Sigmoid colon (tissue), 7 donors: ENCODE results near the gene OSBPL5. TPM values are rescaled to one million over a fixed set of nuclear protein-coding genes. Genes with fewer than 3 reads are reported as not detected.

Source experiments
- DNase-seq: peaks from one replicate; pipeline ENCODE4 v3.0.0-alpha.2; 2019
- H3K27ac ChIP-seq, 4 donors: fragments of 200-600 bp; sonication (generic); one replicate each; pipeline ENCODE4 v1.5.1; 2016 to 2019; ENCODE audit warnings: mild to moderate bottlenecking in 1 of 4
- H3K27me3 ChIP-seq, 3 donors: fragments of 200-600 bp; sonication (generic); one replicate each; pipeline ENCODE4 v1.5.1; 2019; ENCODE audit warnings: mild to moderate bottlenecking in 1 of 3
- H3K36me3 ChIP-seq, 4 donors: fragments of 200-600 bp; sonication (generic); one replicate each; pipeline ENCODE4 v1.5.1; 2016 to 2019
- H3K4me1 ChIP-seq, 4 donors: fragments of 200-600 bp; sonication (generic); one replicate each; pipeline ENCODE4 v1.5.1; 2017 to 2019
- H3K4me3 ChIP-seq, 4 donors: fragments of 200-600 bp; sonication (generic); one replicate each; pipeline ENCODE4 v1.5.1; 2017 to 2019; ENCODE audit warnings: mild to moderate bottlenecking in 2 of 4, moderate library complexity in 1 of 4
- H3K9me3 ChIP-seq, 4 donors: fragments of 200-600 bp in 3 of 4; sonication (generic) in 3 of 4; one replicate each; pipeline versions ENCODE4 v1.5.1 to v1.6.1; 2013 to 2019
- CTCF ChIP-seq, 4 experiments: fragments of 450-650 bp in 3 of 4; fragments of 200-600 bp in 1 of 4; IDR thresholded peaks; one replicate each; pipeline ENCODE4 v1.5.1; 2016 to 2019; ENCODE audit warnings: antibody characterized with exemption in 4 of 4, mild to moderate bottlenecking in 3 of 4, moderate library complexity in 2 of 4
- EP300 ChIP-seq, 4 donors: sonication (generic); formaldehyde crosslinking; IDR thresholded peaks; one replicate each; pipeline ENCODE4 v1.6.1; 2017; ENCODE audit warnings: antibody characterized with exemption in 4 of 4
- POLR2A ChIP-seq, 2 donors: fragments of 450-650 bp; IDR thresholded peaks; one replicate each; pipeline ENCODE4 v1.6.1; 2016; ENCODE audit warnings: antibody characterized with exemption in 2 of 2, mild to moderate bottlenecking in 2 of 2, moderate library complexity in 2 of 2
- POLR2AphosphoS5 ChIP-seq, 4 donors: sonication (generic); formaldehyde crosslinking; IDR thresholded peaks; one replicate each; pipeline ENCODE4 v1.6.1; 2017; ENCODE audit warnings: antibody characterized with exemption in 4 of 4
- WGBS, 2 donors: extraction: QIAGEN DNeasy Blood & Tissue Kit; methylation state at CpG; one replicate each; pipeline ENCODE4 v1.1.7; 2013; 5-methylcytosine and 5-hydroxymethylcytosine counted together
- intact Hi-C: fragments of 100-400 bp; cut with DNase I; formaldehyde crosslinking; loops from one replicate; pipeline ENCODE4 v1.15.1; 2023
- polyA plus RNA-seq, 3 donors: library from polyadenylated mRNA; stranded (reverse); fragments of 200-250 nt; gene quantifications; one replicate each; pipeline ENCODE4 v1.2.3, GENCODE V29; 2013
- total RNA-seq, 4 donors: library from RNA; depleted of rRNA; stranded (reverse); fragments of >200 nt; gene quantifications; one replicate each; pipeline ENCODE4 v1.1.0, GENCODE V29; 2016
- donor health status: healthy with polysubstance abuse.
- donor health status: Bipolar disorder and iron deficiency.
- donor health status: healthy.

Gene OSBPL5
- total and polyA plus RNA-seq, 7 donors, result 16.6 to 69.2 (median 29.8) TPM

- no peak for DNase-seq
- WGBS, 2 donors, result 51 to 84% methylated on average over 13 of the region's 13 CpGs
- TF ChIP-seq POLR2AphosphoS5 (IDR thresholded peaks at IDR 0.05) (no peak), POLR2A (IDR thresholded peaks at IDR 0.05) (no peak), CTCF (IDR thresholded peaks at IDR 0.05) (no peak), EP300 (IDR thresholded peaks at IDR 0.05) (no peak)
Observed at GRCh38 chr11:3080733-3081385, 84.3 kb downstream of the OSBPL5 start.

GRCh38 chr11:3080104-3080503, 85.0 kb downstream of the OSBPL5 start:
- no peak for DNase-seq
- 92 to 96% methylated on average over 1 of the region's 1 CpG for WGBS, 2 donors
- intact Hi-C loops, result no loop called here

More at GRCh38 chr11:3080733-3081385, 84.3 kb downstream of the OSBPL5 start:
- no peak overlapping the region for H3K27ac ChIP-seq
- no peaks in the 10 kb centered on the region for H3K4me1 ChIP-seq
- H3K36me3 ChIP-seq, result no peaks in the 10 kb centered on the region
- H3K4me3 ChIP-seq, result no peak overlapping the region
- peaks cover 0 to 13% (median 0%) of the 10 kb centered on the region in 3 donors for H3K27me3 ChIP-seq
- intact Hi-C loops, result no loop called here
- H3K9me3 ChIP-seq, result no peaks in the 10 kb centered on the region

GRCh38 chr11:3077846-3078440, 87.2 kb downstream of the OSBPL5 start:
- TF ChIP-seq POLR2A (IDR thresholded peaks at IDR 0.05), result no peak
- intact Hi-C loops, result no loop called here
- WGBS, 2 donors, result 82 to 85% methylated on average over 16 of the region's 16 CpGs

More at GRCh38 chr11:3080104-3080503, 85.0 kb downstream of the OSBPL5 start:
- no peak overlapping the region for H3K27ac ChIP-seq
- H3K36me3 ChIP-seq, result no peaks in the 10 kb centered on the region
- peaks cover 0 to 13% (median 0%) of the 10 kb centered on the region in 3 donors for H3K27me3 ChIP-seq
- H3K9me3 ChIP-seq, result no peaks in the 10 kb centered on the region
- TF ChIP-seq POLR2A (IDR thresholded peaks at IDR 0.05) (no peak), EP300 (IDR thresholded peaks at IDR 0.05) (no peak), CTCF (IDR thresholded peaks at IDR 0.05) (no peak), POLR2AphosphoS5 (IDR thresholded peaks at IDR 0.05) (no peak)
- no peaks in the 10 kb centered on the region for H3K4me1 ChIP-seq
- no peak overlapping the region for H3K4me3 ChIP-seq

GRCh38 chr11:3077189-3077836, 87.8 kb downstream of the OSBPL5 start:
- intact Hi-C loops, result no loop called here
- no peak for DNase-seq
- Histone ChIP-seq H3K4me3 (no peak overlapping the region), H3K36me3 (no peaks in the 10 kb centered on the region), H3K27me3 (peaks cover 0 to 13% (median 0%) of the 10 kb centered on the region in 3 donors), H3K9me3 (no peaks in the 10 kb centered on the region), H3K4me1 (no peaks in the 10 kb centered on the region), H3K27ac (no peak overlapping the region)
- WGBS, 2 donors, result 40 to 74% methylated on average over 11 of the region's 11 CpGs
- no peak for TF ChIP-seq POLR2AphosphoS5 (IDR thresholded peaks at IDR 0.05)
- no peak for TF ChIP-seq POLR2A (IDR thresholded peaks at IDR 0.05)
- no peak for TF ChIP-seq EP300 (IDR thresholded peaks at IDR 0.05)
- TF ChIP-seq CTCF (IDR thresholded peaks at IDR 0.05), result no peak

More at GRCh38 chr11:3077846-3078440, 87.2 kb downstream of the OSBPL5 start:
- no peak overlapping the region for H3K27ac ChIP-seq
- H3K27me3 ChIP-seq, result peaks cover 0 to 13% (median 0%) of the 10 kb centered on the region in 3 donors
- no peaks in the 10 kb centered on the region for H3K4me1 ChIP-seq
- H3K9me3 ChIP-seq, result no peaks in the 10 kb centered on the region
- no peaks in the 10 kb centered on the region for H3K36me3 ChIP-seq
- H3K4me3 ChIP-seq, result no peak overlapping the region
- no peak for DNase-seq

- no peak overlapping the region for H3K27ac ChIP-seq
- no peaks in the 10 kb centered on the region for H3K4me1 ChIP-seq
- H3K36me3 ChIP-seq, result no peaks in the 10 kb centered on the region
- no peak for TF ChIP-seq POLR2AphosphoS5 (IDR thresholded peaks at IDR 0.05)
- no peak for TF ChIP-seq CTCF (IDR thresholded peaks at IDR 0.05)
- TF ChIP-seq POLR2A (IDR thresholded peaks at IDR 0.05), result no peak
- TF ChIP-seq EP300 (IDR thresholded peaks at IDR 0.05), result no peak
- intact Hi-C loops, result no loop called here
- H3K9me3 ChIP-seq, result no peaks in the 10 kb centered on the region
- DNase-seq, result no peak
- WGBS, 2 donors, result 29 to 60% methylated on average over 8 of the region's 8 CpGs
- peaks cover 0 to 13% (median 0%) of the 10 kb centered on the region in 3 donors for H3K27me3 ChIP-seq
- H3K4me3 ChIP-seq, result no peak overlapping the region
Observed at GRCh38 chr11:3074912-3075589, 90.1 kb downstream of the OSBPL5 start.
